Fibroblast of lung (primary cell): Measurements from ENCODE around the gene ANKRA2.

ENCODE experiments used
- CTCF ChIP-seq, 2 donors: IDR thresholded peaks in 1 of 2; conservative IDR thresholded peaks in 1 of 2; 1 replicate in 1 of 2; 2 replicates in 1 of 2; pipeline ENCODE4 v1.5.1; 2011 to 2012; ENCODE audit warnings: low read length in 2 of 2, control low read depth in 1 of 2, inconsistent platforms in 1 of 2, low read depth in 1 of 2, mild to moderate bottlenecking in 1 of 2
- EZH2 ChIP-seq: IDR thresholded peaks from 2 replicates; pipeline ENCODE4 v1.5.1; 2012; ENCODE audit warnings: low read length, control low read depth, mild to moderate bottlenecking; ENCODE audit errors: missing control alignments

DNA sequence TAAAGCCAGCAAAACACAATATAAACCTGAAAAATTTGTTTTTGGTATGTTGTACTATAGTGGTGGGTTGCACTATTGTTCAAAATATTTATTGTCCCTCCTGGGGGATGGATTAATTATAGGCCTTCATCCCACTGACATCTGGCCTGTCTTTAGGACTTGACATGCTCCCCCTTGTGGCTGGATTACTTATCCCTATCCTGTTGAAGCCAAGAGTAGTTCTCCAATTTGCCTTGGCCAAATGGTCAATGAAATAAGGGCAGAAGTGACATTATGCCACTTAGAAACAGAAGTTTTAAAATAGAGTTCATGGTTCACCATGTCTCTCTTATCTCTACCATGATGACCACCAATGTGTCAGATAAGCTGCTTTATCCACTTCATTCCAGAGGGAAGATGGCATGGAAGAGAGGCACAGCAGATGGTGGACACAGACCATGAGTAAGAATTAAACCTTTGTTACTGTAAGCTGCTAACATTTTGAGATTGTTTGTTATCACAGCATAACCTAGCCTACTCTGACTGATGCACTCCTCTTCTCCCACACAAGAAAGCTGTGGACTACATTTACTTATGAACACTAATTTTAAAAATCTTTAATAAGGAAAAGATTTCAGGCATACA, 31.4 kb upstream of the ANKRA2 start:
- TF ChIP-seq CTCF (conservative IDR thresholded peaks at IDR 0.05 in 1 of 2, IDR thresholded peaks at IDR 0.05 in 1 of 2; ENCODE audit: low read depth in 1 of 2, low read length in 2 of 2) (peak; percentile 33 to 60), EZH2 (no peak)
